Measurements from ENCODE around the gene DDX5. TPM values are rescaled to one million over a fixed set of nuclear protein-coding genes. Genes with fewer than 3 reads are reported as not detected.

DDX5 gene
- total and polyA plus RNA-seq, 2 donors (not counting 1 experiment from before 2014, with no cell fraction given), result 1,560 to 2,167 TPM

- H3K4me3 Mint-ChIP-seq, result no peak overlapping the region
- H3K9me3 Mint-ChIP-seq (ENCODE audit: insufficient read depth), result no peaks in the 10 kb centered on the region
- no peaks in the 10 kb centered on the region for H4K20me1 ChIP-seq (ENCODE audit: control insufficient read depth, insufficient read depth, low read length, poor library complexity, severe bottlenecking)
- no peaks in the 10 kb centered on the region for H3K9me3 ChIP-seq (ENCODE audit: control extremely low read depth in 1 of 3, control insufficient read depth in 2 of 3, insufficient read depth in 1 of 3, low read length in 2 of 3)
- no peak overlapping the region for H3K4me3 ChIP-seq (ENCODE audit: control extremely low read depth in 1 of 5, extremely low read depth in 1 of 5, insufficient read depth in 1 of 5, low read depth in 2 of 5, low read length in 4 of 5)
- ChIA-PET CTCF (no interaction called here), POLR2A (no interaction called here)
- H3K27ac ChIP-seq (ENCODE audit: low read length in 2 of 2), result no peak overlapping the region
- H3K9ac ChIP-seq (ENCODE audit: low read length), result no peak overlapping the region
- no peaks in the 10 kb centered on the region for H3K79me2 ChIP-seq (ENCODE audit: control insufficient read depth, insufficient read depth, low read length)
- no peak overlapping the region for H3K27ac Mint-ChIP-seq
- TF ChIP-seq CTCF (IDR thresholded peaks at IDR 0.05) (no peak), EZH2 (IDR thresholded peaks at IDR 0.05; ENCODE audit: borderline replicate concordance, insufficient read depth, low read depth, low read length, poor library complexity, severe bottlenecking) (no peak)
- no peaks in the 10 kb centered on the region for H3K4me1 ChIP-seq (ENCODE audit: control insufficient read depth in 2 of 2, insufficient read depth in 2 of 2, low read length in 2 of 2)
- H2AFZ ChIP-seq (ENCODE audit: insufficient read depth, low read depth, low read length, poor library complexity, severe bottlenecking), result no peak overlapping the region
- no peak overlapping the region for H3K4me2 ChIP-seq (replicated peaks; ENCODE audit: low read depth, low read length, poor library complexity, severe bottlenecking)
- DNase-seq (no peak), ATAC-seq (ENCODE audit: low read depth) (no peak)
- no peaks in the 10 kb centered on the region for H3K4me1 Mint-ChIP-seq
- no peaks in the 10 kb centered on the region for H3K27me3 ChIP-seq (replicated peaks in 1 of 4; ENCODE audit: control extremely low read depth in 1 of 4, control insufficient read depth in 3 of 4, insufficient read depth in 4 of 4, low read length in 3 of 4)
- no peaks in the 10 kb centered on the region for H3K27me3 Mint-ChIP-seq
- intact Hi-C loops (cut with micrococcal nuclease), result no loop called here
- peaks cover 0 to 49% of the 10 kb centered on the region in 2 experiments for H3K36me3 ChIP-seq (replicated peaks in 1 of 2; ENCODE audit: control extremely low read depth in 1 of 2, control insufficient read depth in 1 of 2, extremely low read depth in 1 of 2, insufficient read depth in 2 of 2, low read length in 1 of 2)
These were observed 48.0 kb upstream of the DDX5 start for GRCh38 chr17:64554028-64554637.

GRCh38 chr17:64551461-64551860 lies 45.4 kb upstream of the DDX5 start:
- peaks cover 0 to 53% of the 10 kb centered on the region in 2 experiments for H3K36me3 ChIP-seq (replicated peaks in 1 of 2; ENCODE audit: control extremely low read depth in 1 of 2, control insufficient read depth in 1 of 2, extremely low read depth in 1 of 2, insufficient read depth in 2 of 2, low read length in 1 of 2)
- Mint-ChIP-seq H3K27me3 (no peaks in the 10 kb centered on the region), H3K4me1 (no peaks in the 10 kb centered on the region), H3K27ac (no peak overlapping the region), H3K9me3 (ENCODE audit: insufficient read depth) (no peaks in the 10 kb centered on the region), H3K4me3 (no peak overlapping the region)
- no peak overlapping the region for H3K9ac ChIP-seq (ENCODE audit: low read length)
- H3K27me3 ChIP-seq (replicated peaks in 1 of 4; ENCODE audit: control extremely low read depth in 1 of 4, control insufficient read depth in 3 of 4, insufficient read depth in 4 of 4, low read length in 3 of 4), result no peaks in the 10 kb centered on the region
- ATAC-seq (ENCODE audit: low read depth) (no peak), DNase-seq (no peak)
- no peak for TF ChIP-seq EZH2 (IDR thresholded peaks at IDR 0.05; ENCODE audit: borderline replicate concordance, insufficient read depth, low read depth, low read length, poor library complexity, severe bottlenecking)
- CTCF ChIA-PET, result interaction anchor here (1.0 to 1.8 kb wide), 3 partner anchors 9 to 18 kb away, joined by 3 to 4 read pairs (median 3); no protein-coding TSS in a partner anchor
- H3K4me1 ChIP-seq (ENCODE audit: control insufficient read depth in 2 of 2, insufficient read depth in 2 of 2, low read length in 2 of 2), result no peaks in the 10 kb centered on the region
- no peak overlapping the region for H2AFZ ChIP-seq (ENCODE audit: insufficient read depth, low read depth, low read length, poor library complexity, severe bottlenecking)
- no peak overlapping the region for H3K4me2 ChIP-seq (replicated peaks; ENCODE audit: low read depth, low read length, poor library complexity, severe bottlenecking)
- WGBS (ENCODE audit: insufficient coverage), result no CpG with 5 or more reads among the region's 5 CpGs
- no peak overlapping the region for H3K4me3 ChIP-seq (ENCODE audit: control extremely low read depth in 1 of 5, extremely low read depth in 1 of 5, insufficient read depth in 1 of 5, low read depth in 2 of 5, low read length in 4 of 5)
- intact Hi-C loops (cut with micrococcal nuclease), result no loop called here
- H3K79me2 ChIP-seq (ENCODE audit: control insufficient read depth, insufficient read depth, low read length), result no peaks in the 10 kb centered on the region
- no peak overlapping the region for H3K27ac ChIP-seq (ENCODE audit: low read length in 2 of 2)
- H4K20me1 ChIP-seq (ENCODE audit: control insufficient read depth, insufficient read depth, low read length, poor library complexity, severe bottlenecking), result no peaks in the 10 kb centered on the region
- no peaks in the 10 kb centered on the region for H3K9me3 ChIP-seq (ENCODE audit: control extremely low read depth in 1 of 3, control insufficient read depth in 2 of 3, insufficient read depth in 1 of 3, low read length in 2 of 3)
- POLR2A ChIA-PET, result no interaction called here
